SK-N-SH treated with all-trans-retinoic acid at 6 μM for 48 hours (cell line): ENCODE measurements around the gene HMGN1.

Experiments used
- BACH2 ChIP-seq: fragments of 250-450 bp; sonication (Bioruptor Pico); IDR thresholded peaks from 2 replicates; pipeline ENCODE4 v1.9.0; 2021; ENCODE audit warnings: mild to moderate bottlenecking, borderline replicate concordance
- GLIS3 ChIP-seq: fragments of 250-450 bp; sonication (Bioruptor Pico); IDR thresholded peaks from 2 replicates; pipeline ENCODE4 v1.5.0; 2020; ENCODE audit warnings: mild to moderate bottlenecking, moderate library complexity
- PPARA ChIP-seq: fragments of 250-450 bp; sonication (Bioruptor Pico); IDR thresholded peaks from 2 replicates; pipeline ENCODE4 v1.5.0; 2020; ENCODE audit warnings: mild to moderate bottlenecking, borderline replicate concordance
- TOX ChIP-seq: fragments of 250-450 bp; sonication (Bioruptor Pico); IDR thresholded peaks from 2 replicates; pipeline ENCODE4 v1.8.0; 2021; ENCODE audit warnings: mild to moderate bottlenecking, moderate library complexity, borderline replicate concordance
- ZC3H10 ChIP-seq: fragments of 250-450 bp; sonication (Bioruptor Pico); IDR thresholded peaks from 2 replicates; pipeline ENCODE4 v1.5.1; 2021; ENCODE audit warnings: mild to moderate bottlenecking, moderate library complexity
- ZNF70 ChIP-seq: fragments of 450-650 bp; formaldehyde crosslinking; IDR thresholded peaks from 2 replicates; pipeline ENCODE4 v1.5.0; 2020; ENCODE audit warnings: mild to moderate bottlenecking, moderate library complexity
- TF ChIP-seq, protein P1 (sequence below): fragments of 250-450 bp; sonication (Bioruptor Pico); IDR thresholded peaks from 2 replicates; pipeline ENCODE4 v1.5.1; 2021; ENCODE audit warnings: mild to moderate bottlenecking, moderate library complexity
- TF ChIP-seq, protein P2 (sequence below): fragments of 250-450 bp; sonication (Bioruptor Pico); IDR thresholded peaks from 2 replicates; pipeline ENCODE4 v1.8.0; 2021; ENCODE audit warnings: low read depth, mild to moderate bottlenecking, moderate library complexity, borderline replicate concordance

DNA sequence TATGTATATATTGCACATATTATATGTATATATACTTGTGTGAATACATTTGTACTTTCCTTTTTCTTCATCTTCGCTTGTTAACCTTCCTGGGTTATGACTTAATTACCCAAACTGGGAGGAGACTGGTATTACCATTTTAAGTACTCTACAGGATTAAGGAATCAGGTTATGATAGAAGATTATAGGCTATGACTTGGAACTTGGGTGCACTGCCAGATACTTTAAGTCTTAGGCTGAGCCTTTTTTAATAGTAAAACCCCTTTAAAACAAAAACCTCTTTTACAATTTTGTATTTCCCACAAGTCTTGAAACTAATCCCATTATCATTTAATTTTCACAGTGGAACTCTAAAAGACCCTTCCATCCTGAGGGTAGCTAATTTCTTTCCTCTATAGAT, 41.4 kb downstream of the HMGN1 start:
- TF ChIP-seq GLIS3: no peak
- TF ChIP-seq, protein P1, sequence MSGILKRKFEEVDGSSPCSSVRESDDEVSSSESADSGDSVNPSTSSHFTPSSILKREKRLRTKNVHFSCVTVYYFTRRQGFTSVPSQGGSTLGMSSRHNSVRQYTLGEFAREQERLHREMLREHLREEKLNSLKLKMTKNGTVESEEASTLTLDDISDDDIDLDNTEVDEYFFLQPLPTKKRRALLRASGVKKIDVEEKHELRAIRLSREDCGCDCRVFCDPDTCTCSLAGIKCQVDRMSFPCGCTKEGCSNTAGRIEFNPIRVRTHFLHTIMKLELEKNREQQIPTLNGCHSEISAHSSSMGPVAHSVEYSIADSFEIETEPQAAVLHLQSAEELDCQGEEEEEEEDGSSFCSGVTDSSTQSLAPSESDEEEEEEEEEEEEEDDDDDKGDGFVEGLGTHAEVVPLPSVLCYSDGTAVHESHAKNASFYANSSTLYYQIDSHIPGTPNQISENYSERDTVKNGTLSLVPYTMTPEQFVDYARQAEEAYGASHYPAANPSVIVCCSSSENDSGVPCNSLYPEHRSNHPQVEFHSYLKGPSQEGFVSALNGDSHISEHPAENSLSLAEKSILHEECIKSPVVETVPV (CRISPR knock-in tag): no peak
- no peak for TF ChIP-seq ZC3H10 (CRISPR knock-in tag)
- TF ChIP-seq PPARA (CRISPR knock-in tag): no peak
- TF ChIP-seq, protein P2, sequence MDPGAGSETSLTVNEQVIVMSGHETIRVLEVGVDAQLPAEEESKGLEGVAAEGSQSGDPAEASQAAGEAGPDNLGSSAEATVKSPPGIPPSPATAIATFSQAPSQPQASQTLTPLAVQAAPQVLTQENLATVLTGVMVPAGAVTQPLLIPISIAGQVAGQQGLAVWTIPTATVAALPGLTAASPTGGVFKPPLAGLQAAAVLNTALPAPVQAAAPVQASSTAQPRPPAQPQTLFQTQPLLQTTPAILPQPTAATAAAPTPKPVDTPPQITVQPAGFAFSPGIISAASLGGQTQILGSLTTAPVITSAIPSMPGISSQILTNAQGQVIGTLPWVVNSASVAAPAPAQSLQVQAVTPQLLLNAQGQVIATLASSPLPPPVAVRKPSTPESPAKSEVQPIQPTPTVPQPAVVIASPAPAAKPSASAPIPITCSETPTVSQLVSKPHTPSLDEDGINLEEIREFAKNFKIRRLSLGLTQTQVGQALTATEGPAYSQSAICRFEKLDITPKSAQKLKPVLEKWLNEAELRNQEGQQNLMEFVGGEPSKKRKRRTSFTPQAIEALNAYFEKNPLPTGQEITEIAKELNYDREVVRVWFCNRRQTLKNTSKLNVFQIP: no peak
- no peak for TF ChIP-seq ZNF70
- no peak for TF ChIP-seq TOX (CRISPR knock-in tag)
- TF ChIP-seq BACH2: no peak
